ENCODE results near the gene MYCL.

DNA sequence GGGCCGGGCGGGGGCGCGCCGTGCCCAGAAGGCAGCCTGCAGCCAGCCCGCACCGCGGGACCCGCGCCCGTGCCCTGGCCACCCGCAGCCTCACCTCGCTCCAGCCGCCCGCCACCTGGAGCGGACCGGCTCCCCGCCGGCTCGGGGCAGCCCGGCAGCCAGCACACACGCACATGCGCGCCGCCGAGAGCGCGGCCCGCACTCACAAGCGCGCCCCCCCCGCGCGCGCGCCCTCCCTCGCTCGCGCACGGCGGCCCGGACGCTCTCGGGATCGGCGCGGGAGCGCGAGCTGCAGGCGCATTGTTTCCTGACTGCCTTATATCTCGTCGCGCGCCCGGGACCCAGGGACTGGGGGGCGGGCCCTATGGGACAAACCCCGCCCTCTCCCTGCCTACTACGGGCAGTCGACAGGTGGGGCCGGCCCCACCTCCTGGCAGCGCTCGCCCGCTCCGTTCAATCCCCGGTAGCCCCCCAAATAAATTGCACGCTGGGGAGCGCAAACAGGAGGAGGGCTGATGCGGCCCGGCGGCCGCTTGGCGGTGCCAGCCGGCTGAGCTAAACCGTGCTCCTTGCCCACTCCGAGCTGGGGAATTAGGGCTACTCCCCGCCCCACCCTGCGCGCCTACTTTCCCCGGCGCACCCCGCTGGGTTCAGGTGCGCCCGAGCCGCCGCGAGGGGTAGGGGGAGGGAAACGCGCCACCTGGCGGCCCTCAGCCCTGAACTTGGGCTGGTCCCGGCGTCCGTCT is at the start of gene MYCL:
- TF ChIP-seq, protein P1, sequence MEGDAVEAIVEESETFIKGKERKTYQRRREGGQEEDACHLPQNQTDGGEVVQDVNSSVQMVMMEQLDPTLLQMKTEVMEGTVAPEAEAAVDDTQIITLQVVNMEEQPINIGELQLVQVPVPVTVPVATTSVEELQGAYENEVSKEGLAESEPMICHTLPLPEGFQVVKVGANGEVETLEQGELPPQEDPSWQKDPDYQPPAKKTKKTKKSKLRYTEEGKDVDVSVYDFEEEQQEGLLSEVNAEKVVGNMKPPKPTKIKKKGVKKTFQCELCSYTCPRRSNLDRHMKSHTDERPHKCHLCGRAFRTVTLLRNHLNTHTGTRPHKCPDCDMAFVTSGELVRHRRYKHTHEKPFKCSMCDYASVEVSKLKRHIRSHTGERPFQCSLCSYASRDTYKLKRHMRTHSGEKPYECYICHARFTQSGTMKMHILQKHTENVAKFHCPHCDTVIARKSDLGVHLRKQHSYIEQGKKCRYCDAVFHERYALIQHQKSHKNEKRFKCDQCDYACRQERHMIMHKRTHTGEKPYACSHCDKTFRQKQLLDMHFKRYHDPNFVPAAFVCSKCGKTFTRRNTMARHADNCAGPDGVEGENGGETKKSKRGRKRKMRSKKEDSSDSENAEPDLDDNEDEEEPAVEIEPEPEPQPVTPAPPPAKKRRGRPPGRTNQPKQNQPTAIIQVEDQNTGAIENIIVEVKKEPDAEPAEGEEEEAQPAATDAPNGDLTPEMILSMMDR (IDR thresholded peaks at IDR 0.05; ENCODE audit: poor library complexity), result peak; percentile 81
- TF ChIP-seq EZH2 (IDR thresholded peaks at IDR 0.05; ENCODE audit: borderline replicate concordance) (no peak), EZH2phosphoT487 (IDR thresholded peaks at IDR 0.05; ENCODE audit: low read depth, severe bottlenecking, unreplicated experiment) (no peak)
